ENCODE data around the gene RAD50.
"Not testable (repeated sequence)": the region's sequence is repeated elsewhere in the genome, so short reads cannot be mapped to it uniquely, and the experiment has no call there.

Gene RAD50

GRCh38 chr5:132556763-132557477, at the start of gene RAD50:
RAD50 (plus strand) TSS chr5:132556977; CDS start chr5:132557325, 348 bp downstream.
- peak; percentile 17 for DNase-seq

- no peak for DNase-seq
Measured at GRCh38 chr5:132510076-132510475, 46.7 kb upstream of the RAD50 start.

- DNase-seq, result not testable (repeated sequence)
Measured at GRCh38 chr5:132513618-132514336, 43.0 kb upstream of the RAD50 start.

- not testable (repeated sequence) for DNase-seq
Measured at GRCh38 chr5:132522067-132522466, 34.7 kb upstream of the RAD50 start.

GRCh38 chr5:132524877-132525276, 31.9 kb upstream of the RAD50 start:
- DNase-seq, result not testable (repeated sequence)

GRCh38 chr5:132525299-132525724, 31.5 kb upstream of the RAD50 start:
- DNase-seq, result no peak

- no peak for DNase-seq
Measured at GRCh38 chr5:132526290-132526973, 30.3 kb upstream of the RAD50 start.

GRCh38 chr5:132526974-132527564, 29.7 kb upstream of the RAD50 start:
- no peak for DNase-seq

GRCh38 chr5:132528021-132528420, 28.8 kb upstream of the RAD50 start:
- no peak for DNase-seq

- no peak for DNase-seq
Measured at GRCh38 chr5:132528866-132529634, 27.7 kb upstream of the RAD50 start.

- DNase-seq, result no peak
Measured at GRCh38 chr5:132530946-132531345, 25.8 kb upstream of the RAD50 start.

- no peak for DNase-seq
Measured at GRCh38 chr5:132539716-132540115, 17.1 kb upstream of the RAD50 start.

- no peak for DNase-seq
Measured at GRCh38 chr5:132540149-132540548, 16.6 kb upstream of the RAD50 start.

- no peak for DNase-seq
Measured at GRCh38 chr5:132540764-132541163, 16.0 kb upstream of the RAD50 start.

- no peak for DNase-seq
Measured at GRCh38 chr5:132543472-132544201, 13.1 kb upstream of the RAD50 start, which contains the start of gene IL5. IL5 (minus strand) TSS chr5:132543522; CDS start chr5:132543478, 44 bp downstream.

GRCh38 chr5:132546108-132546507, 10.7 kb upstream of the RAD50 start:
- DNase-seq, result no peak

GRCh38 chr5:132547269-132547668, 9.5 kb upstream of the RAD50 start:
- no peak for DNase-seq

GRCh38 chr5:132548834-132549233, 7.9 kb upstream of the RAD50 start:
- DNase-seq, result not testable (repeated sequence)

GRCh38 chr5:132549576-132549975, 7.2 kb upstream of the RAD50 start:
- no peak for DNase-seq

- no peak for DNase-seq
Measured at GRCh38 chr5:132556153-132556762, 519 bp upstream of the RAD50 start.

- DNase-seq, result peak; percentile 0
Measured at GRCh38 chr5:132557478-132558172, 848 bp downstream of the RAD50 start.

Measured in DMS79 (cell line).